ENCODE data around the gene CEMP1.
A peak's percentile ranks its signal among the peaks of the same experiment; 100 is the strongest.
"Not testable (repeated sequence)": the region's sequence is repeated elsewhere in the genome, so short reads cannot be mapped to it uniquely, and the experiment has no call there.

- peak; percentile 57 for TF ChIP-seq CTCF (IDR thresholded peaks at IDR 0.05; ENCODE audit: low read depth, low read length)
- not testable (repeated sequence) for TF ChIP-seq EZH2phosphoT487 (IDR thresholded peaks at IDR 0.05; ENCODE audit: low read depth)
Measured at GRCh38 chr16:2539845-2540458, 8.7 kb upstream of the CEMP1 start.
